HG03565 (cell line): ENCODE data around the gene POLR1G.

Source experiments
- ATAC-seq: cut with Tn5 transposase; IDR thresholded peaks from one replicate; pipeline ENCODE4 v1.9.1; 2021; ENCODE audit warnings: mild to moderate bottlenecking, moderate library complexity; ENCODE audit not compliant: unreplicated experiment

The POLR1G gene

GRCh38 chr19:45443462-45444317, 37.2 kb downstream of the POLR1G start:
- no peak for ATAC-seq

GRCh38 chr19:45444318-45445041, 38.0 kb downstream of the POLR1G start:
- no peak for ATAC-seq

GRCh38 chr19:45445139-45445538, 38.7 kb downstream of the POLR1G start:
- no peak for ATAC-seq

- ATAC-seq, result no peak
Observed at GRCh38 chr19:45446295-45446694, 39.9 kb downstream of the POLR1G start.

GRCh38 chr19:45446944-45447343, 40.5 kb downstream of the POLR1G start:
- no peak for ATAC-seq

GRCh38 chr19:45448425-45448756, 41.9 kb downstream of the POLR1G start:
- ATAC-seq, result no peak

- ATAC-seq, result no peak
Observed at GRCh38 chr19:45448887-45449299, 42.4 kb downstream of the POLR1G start.

GRCh38 chr19:45450012-45450333, 43.5 kb downstream of the POLR1G start:
- no peak for ATAC-seq

GRCh38 chr19:45451131-45451849, 44.8 kb downstream of the POLR1G start:
- ATAC-seq, result no peak

- ATAC-seq, result no peak
Observed at GRCh38 chr19:45451850-45452387, 45.5 kb downstream of the POLR1G start.

- no peak for ATAC-seq
Observed at GRCh38 chr19:45455707-45456499, 49.5 kb downstream of the POLR1G start.

GRCh38 chr19:45456500-45456815, 50.0 kb downstream of the POLR1G start:
- no peak for ATAC-seq

- no peak for ATAC-seq
Observed at GRCh38 chr19:45457776-45458175, 51.3 kb downstream of the POLR1G start.
